Endothelial cell of umbilical vein (primary cell): Measurements from ENCODE around the gene CIP2A. TPM values are rescaled to one million over a fixed set of nuclear protein-coding genes. Genes with fewer than 3 reads are reported as not detected.

Source experiments
- Bru-seq: library from RNA; stranded (reverse); fragments of 400-500 nt; gene quantifications from one replicate; lab custom pipeline; 2021; lab: Mats Ljungman, UMichigan
- BruChase-seq, 2 experiments: library from RNA; stranded (reverse); fragments of 400-500 nt; gene quantifications; one replicate each; lab custom pipeline; 2021; lab: Mats Ljungman, UMichigan
- BruUV-seq: library from RNA; stranded (reverse); fragments of 400-500 nt; replicated peaks from 2 replicates; lab custom pipeline; 2021; lab: Mats Ljungman, UMichigan
- CTCF ChIA-PET: fragments of 300-600, 350-600 bp; sonication (Branson Sonifier 250); formaldehyde crosslinking; loops from one replicate; lab custom pipeline; 2021; ENCODE audit warnings: antibody characterized with exemption, inconsistent platforms; lab: Charles Lee
- POLR2A ChIA-PET: fragments of 300-600, 350-600 bp; sonication (Branson Sonifier 250); formaldehyde crosslinking; loops from one replicate; lab custom pipeline; 2021; ENCODE audit warnings: antibody characterized with exemption, inconsistent platforms; lab: Charles Lee
- DNase-seq: peaks from one replicate; pipeline ENCODE4 v3.0.0-alpha.2; 2011; ENCODE audit warnings: low read depth, low spot score
- FAIRE-seq: peaks from 2 replicates; lab custom pipeline; 2011; peaks lifted over from hg19 to GRCh38; lab: Jason Lieb, UNC
- H2AFZ ChIP-seq: 2 replicates; pipeline ENCODE4 v1.6.0; 2012; ENCODE audit warnings: low read depth, low read length, control low read depth, inconsistent platforms
- H3K27ac ChIP-seq: 2 replicates; pipeline ENCODE4 v1.5.1; 2011; ENCODE audit warnings: low read depth, mild to moderate bottlenecking, control low read depth, low read length, moderate library complexity; ENCODE audit not compliant: insufficient read depth
- H3K27me3 ChIP-seq, 2 experiments: 2 replicates each; pipeline versions ENCODE4 v1.6.0 to v1.6.1; 2011; ENCODE audit warnings: low read length in 2 of 2, mixed read lengths in 1 of 2; ENCODE audit not compliant: control insufficient read depth in 2 of 2, insufficient read depth in 2 of 2
- H3K36me3 ChIP-seq, 2 experiments: 2 replicates in 1 of 2; 3 replicates in 1 of 2; pipeline ENCODE4 v1.5.1; 2011; ENCODE audit warnings: low read length in 2 of 2, mild to moderate bottlenecking in 1 of 2, moderate library complexity in 1 of 2; ENCODE audit not compliant: control insufficient read depth in 2 of 2, insufficient read depth in 2 of 2; ENCODE audit errors: extremely low read depth in 1 of 2
- H3K4me1 ChIP-seq: 3 replicates; pipeline ENCODE4 v1.5.1; 2011; ENCODE audit warnings: mild to moderate bottlenecking, low read length; ENCODE audit not compliant: control insufficient read depth, insufficient read depth; ENCODE audit errors: extremely low read depth
- H3K4me2 ChIP-seq: 2 replicates; pipeline ENCODE4 v1.6.1; 2011; ENCODE audit warnings: low read length, control low read depth, mixed read lengths; ENCODE audit not compliant: insufficient read depth
- H3K4me3 ChIP-seq, 3 experiments: fragments of 200-600 bp in 1 of 3; sonication (generic), shearing (Covaris generic) in 1 of 3; replicated peaks in 1 of 3; 2 replicates each; pipeline ENCODE4 v1.5.1; 2011 to 2016; ENCODE audit warnings: control low read depth in 3 of 3, low read length in 3 of 3, mild to moderate bottlenecking in 2 of 3, inconsistent platforms in 1 of 3, low read depth in 1 of 3, moderate library complexity in 1 of 3; ENCODE audit not compliant: insufficient read depth in 1 of 3
- H3K79me2 ChIP-seq: 2 replicates; pipeline ENCODE4 v1.6.0; 2012; ENCODE audit warnings: low read length, inconsistent platforms; ENCODE audit not compliant: control insufficient read depth, insufficient read depth
- H3K9ac ChIP-seq: replicated peaks from 2 replicates; pipeline ENCODE3; 2011; ENCODE audit warnings: low read length, control low read depth; ENCODE audit not compliant: insufficient read depth; ENCODE audit errors: extremely low read depth
- H3K9me1 ChIP-seq: replicated peaks from 3 replicates; pipeline ENCODE4 v1.6.0; 2011; ENCODE audit warnings: mild to moderate bottlenecking, low read length; ENCODE audit not compliant: control insufficient read depth, insufficient read depth; ENCODE audit errors: extremely low read depth
- H3K9me3 ChIP-seq: replicated peaks from 2 replicates; pipeline ENCODE4 v1.5.1; 2012; ENCODE audit warnings: low read length, inconsistent platforms; ENCODE audit not compliant: control insufficient read depth, insufficient read depth
- H4K20me1 ChIP-seq: replicated peaks from 2 replicates; pipeline ENCODE3; 2011; ENCODE audit warnings: mild to moderate bottlenecking, low read length; ENCODE audit not compliant: control insufficient read depth, insufficient read depth; ENCODE audit errors: extremely low read depth
- EZH2 ChIP-seq: IDR thresholded peaks from 2 replicates; pipeline ENCODE4 v1.6.1; 2012; ENCODE audit warnings: borderline replicate concordance, low read depth, mild to moderate bottlenecking, moderate library complexity, low read length, inconsistent platforms; ENCODE audit not compliant: severe bottlenecking
- FOS ChIP-seq: IDR thresholded peaks from 2 replicates; pipeline ENCODE4 v1.6.1; 2011; ENCODE audit warnings: mild to moderate bottlenecking, low read length, moderate library complexity, borderline replicate concordance; ENCODE audit not compliant: insufficient read depth
- GATA2 ChIP-seq: IDR thresholded peaks from 2 replicates; pipeline ENCODE4 v1.7.0; 2011; ENCODE audit warnings: low read depth, mild to moderate bottlenecking, moderate library complexity, mixed read lengths, low read length; ENCODE audit not compliant: insufficient read length, insufficient read depth
- JUN ChIP-seq: IDR thresholded peaks from 2 replicates; pipeline ENCODE4 v1.6.1; 2011; ENCODE audit warnings: borderline replicate concordance, low read depth; ENCODE audit not compliant: insufficient read length, insufficient read depth
- MYC ChIP-seq: IDR thresholded peaks from one replicate; pipeline ENCODE4 v1.6.1; 2011; ENCODE audit warnings: mild to moderate bottlenecking, low read depth, low read length
- POLR2A ChIP-seq: IDR thresholded peaks from 2 replicates; pipeline ENCODE4 v1.6.1; 2012; ENCODE audit warnings: low read depth, mild to moderate bottlenecking, control low read depth, low read length
- POLR2AphosphoS5 ChIP-seq: IDR thresholded peaks from 2 replicates; pipeline ENCODE4 v1.6.1; 2012; ENCODE audit warnings: low read depth, mild to moderate bottlenecking, control low read depth, low read length, moderate library complexity; ENCODE audit not compliant: insufficient read depth
- dilution Hi-C: fragments of 300-500 bp; cut with MboI; formaldehyde crosslinking; loops from one replicate; pipeline ENCODE4 v1.15.0; 2019; ENCODE audit warnings: low sequenced_read_pairs; ENCODE audit not compliant: extremely low pct_ligation_motif_present
- intact Hi-C: fragments of 100-400 bp; cut with micrococcal nuclease; formaldehyde crosslinking; loops from one replicate; pipeline ENCODE4 v1.10.0; 2022
- long read RNA-seq: library from polyadenylated mRNA; stranded (forward); transcript quantifications from one replicate; pipeline ENCODE4 v2.0.0, GENCODE V29; 2021
- polyA minus RNA-seq, 3 experiments: library from RNA; depleted of rRNA, polyadenylated mRNA; stranded (reverse); fragments of >200 nt; gene quantifications; 1 replicate in 1 of 3; 2 replicates in 2 of 3; pipeline ENCODE4 v1.2.3, GENCODE V29; 2011
- polyA plus RNA-seq, 4 experiments: library from polyadenylated mRNA; depleted of rRNA in 3 of 4; stranded (reverse) in 3 of 4; unstranded in 1 of 4; fragments of >200 nt; gene quantifications; 2 replicates each; pipeline versions ENCODE4 v1.2.1 to v1.2.3, GENCODE V29; 2011 to 2012; ENCODE audit warnings: missing spikeins in 1 of 4
- total RNA-seq: library from RNA; stranded (reverse); gene quantifications from 2 replicates; pipeline ENCODE4 v1.2.3, GENCODE V29; 2021
- TF ChIP-seq, protein P1 (sequence below), 2 donors: IDR thresholded peaks; 1 replicate in 1 of 2; 2 replicates in 1 of 2; pipeline ENCODE4 v1.5.1; 2011; ENCODE audit warnings: low read length in 2 of 2, mild to moderate bottlenecking in 2 of 2, moderate library complexity in 2 of 2, control low read depth in 1 of 2, inconsistent platforms in 1 of 2, low read depth in 1 of 2; ENCODE audit not compliant: insufficient read depth in 1 of 2; ENCODE audit errors: extremely low read depth in 1 of 2
- TF ChIP-seq, protein P2 (sequence below): IDR thresholded peaks from 2 replicates; pipeline ENCODE4 v1.6.1; 2011; ENCODE audit not compliant: insufficient read depth, insufficient read length

The CIP2A gene
- total RNA-seq: 28.7 and 33.7 TPM in 2 replicates
- 6.2 and 9.4 TPM in 2 replicates for polyA plus RNA-seq
- polyA plus RNA-seq (2011; cell fraction: cytosol; rRNA removed): 11.6 and 11.9 TPM in 2 replicates
- 24.6 and 29.6 TPM in 2 replicates for polyA plus RNA-seq (2011; cell fraction: nucleus; rRNA removed)
- 9.1 and 24.1 TPM in 2 replicates for polyA plus RNA-seq (2012)
- polyA minus RNA-seq: 41.9 and 58.0 TPM in 2 replicates
- 13.5 TPM for polyA minus RNA-seq (2011; cell fraction: cytosol; rRNA and poly(A)+ RNA removed)
- 50.3 and 93.8 TPM in 2 replicates for polyA minus RNA-seq (2011; cell fraction: nucleus; rRNA and poly(A)+ RNA removed)
- percentile 89 among the genes with signal in this experiment for Bru-seq, nascent RNA
- BruChase-seq, experiment 1, labeled RNA remaining after a 6-hour chase: percentile 74 among the genes with signal in this experiment
- BruChase-seq, experiment 2, labeled RNA remaining after a 2-hour chase: percentile 77 among the genes with signal in this experiment
- long read RNA-seq, full-length matches to known transcripts: 2 of 11 reads
- long read RNA-seq, partial matches to known transcripts: 4 of 11 reads
- long read RNA-seq, other reads (novel, unspliced or antisense): 5 of 11 reads

DNA sequence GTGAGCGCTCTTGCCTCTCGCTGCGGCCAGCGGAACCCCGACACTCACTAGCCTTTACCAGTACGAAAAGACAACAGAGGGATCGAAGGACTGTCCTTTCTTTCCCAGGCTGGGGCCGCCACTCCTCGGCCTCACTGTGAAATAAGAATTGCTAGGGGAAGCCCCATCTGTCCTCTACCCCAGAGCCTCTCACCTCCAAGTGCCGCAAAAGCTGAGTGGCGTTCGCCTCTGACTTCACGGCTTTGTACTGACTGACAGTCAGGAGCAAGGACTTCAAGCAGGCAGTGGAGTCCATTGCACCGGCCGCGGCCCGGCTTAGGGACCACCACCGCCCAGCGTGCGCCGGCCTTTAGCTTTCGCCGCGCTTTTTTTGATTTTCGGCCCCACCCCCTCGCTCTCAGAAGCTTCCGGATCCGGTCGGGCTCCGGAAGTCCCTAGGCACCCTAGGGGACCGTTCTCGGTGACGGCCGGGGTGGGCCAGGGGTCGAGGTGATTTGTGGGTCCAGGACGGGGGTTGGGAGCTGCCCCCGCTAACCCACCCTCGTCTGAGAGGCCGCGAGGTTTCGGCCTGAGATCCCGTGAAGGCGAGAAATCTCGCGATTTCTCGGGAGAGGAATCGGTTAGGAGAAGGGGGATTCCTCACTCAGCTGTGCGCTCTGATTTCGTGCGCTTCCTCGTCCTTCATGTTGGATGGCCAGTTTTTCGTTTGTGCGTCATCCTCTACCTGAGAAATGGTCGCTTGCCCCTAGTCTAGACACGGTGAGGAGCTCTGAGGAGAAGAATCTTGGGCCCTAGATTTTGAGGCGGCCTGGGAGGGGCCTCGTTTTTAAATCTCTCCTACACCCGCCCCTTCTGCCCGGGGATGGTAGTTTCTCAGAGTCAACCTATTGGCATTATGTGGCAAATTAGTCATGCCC lies at the start of gene CIP2A, which contains the start of gene DZIP3:
Gene CIP2A, minus strand, starts transcription at position 358 of the 917 bp plus-strand sequence. Its CDS starts 63 bp downstream, at position 295.
Gene DZIP3, plus strand, starts transcription at position 642 of the 917 bp plus-strand sequence. CDS start 15,685 bp downstream, outside the sequence.
- ChIA-PET POLR2A (interaction anchor here (0.6 to 1.1 kb wide), 3 partner anchors 11 to 14 kb away, joined by 3 to 6 read pairs (median 3); no protein-coding TSS in a partner anchor), CTCF (interaction anchor here (0.8 to 1.9 kb wide), 8 partner anchors 9 to 545 kb away, joined by 3 to 6 read pairs (median 3); no protein-coding TSS in a partner anchor)
- FAIRE-seq: peak; percentile 76
- Histone ChIP-seq H3K27ac (peak within 1 kb of the TSS; percentile 87), H3K4me2 (peak within 1 kb of the TSS; percentile 95), H3K9me1 (no peaks in the 10 kb centered on the region), H4K20me1 (no peaks in the 10 kb centered on the region), H2AFZ (peak within 1 kb of the TSS; percentile 76), H3K9me3 (no peaks in the 10 kb centered on the region), H3K9ac (peak within 1 kb of the TSS; percentile 89), H3K4me1 (peaks cover 18% of the 10 kb centered on the region), H3K27me3 (no peaks in the 10 kb centered on the region), H3K79me2 (peaks cover 49% of the 10 kb centered on the region), H3K36me3 (peaks cover 0 to 2% of the 10 kb centered on the region in 2 experiments), H3K4me3 (peak within 1 kb of the TSS; percentile 72 to 86 (median 75))
- TSS peak; percentile 88 for BruUV-seq
- peak; percentile 93 for DNase-seq
- dilution Hi-C loops (no loop called here), intact Hi-C loops (loop anchor here (1.0 to 2.0 kb wide), 3 partner anchors 27 to 367 kb away; partner anchors contain the start of gene IFT57)
- TF ChIP-seq EZH2 (no peak), FOS (peak; percentile 27), GATA2 (no peak), JUN (no peak), POLR2A (peak; percentile 76), POLR2AphosphoS5 (peak; percentile 74), MYC (no peak)
- TF ChIP-seq, protein P1, sequence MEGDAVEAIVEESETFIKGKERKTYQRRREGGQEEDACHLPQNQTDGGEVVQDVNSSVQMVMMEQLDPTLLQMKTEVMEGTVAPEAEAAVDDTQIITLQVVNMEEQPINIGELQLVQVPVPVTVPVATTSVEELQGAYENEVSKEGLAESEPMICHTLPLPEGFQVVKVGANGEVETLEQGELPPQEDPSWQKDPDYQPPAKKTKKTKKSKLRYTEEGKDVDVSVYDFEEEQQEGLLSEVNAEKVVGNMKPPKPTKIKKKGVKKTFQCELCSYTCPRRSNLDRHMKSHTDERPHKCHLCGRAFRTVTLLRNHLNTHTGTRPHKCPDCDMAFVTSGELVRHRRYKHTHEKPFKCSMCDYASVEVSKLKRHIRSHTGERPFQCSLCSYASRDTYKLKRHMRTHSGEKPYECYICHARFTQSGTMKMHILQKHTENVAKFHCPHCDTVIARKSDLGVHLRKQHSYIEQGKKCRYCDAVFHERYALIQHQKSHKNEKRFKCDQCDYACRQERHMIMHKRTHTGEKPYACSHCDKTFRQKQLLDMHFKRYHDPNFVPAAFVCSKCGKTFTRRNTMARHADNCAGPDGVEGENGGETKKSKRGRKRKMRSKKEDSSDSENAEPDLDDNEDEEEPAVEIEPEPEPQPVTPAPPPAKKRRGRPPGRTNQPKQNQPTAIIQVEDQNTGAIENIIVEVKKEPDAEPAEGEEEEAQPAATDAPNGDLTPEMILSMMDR (IDR thresholded peaks at IDR 0.05; ENCODE audit: extremely low read depth in 1 of 2, insufficient read depth in 1 of 2, low read depth in 1 of 2, low read length in 2 of 2): no peak
- TF ChIP-seq, protein P2, sequence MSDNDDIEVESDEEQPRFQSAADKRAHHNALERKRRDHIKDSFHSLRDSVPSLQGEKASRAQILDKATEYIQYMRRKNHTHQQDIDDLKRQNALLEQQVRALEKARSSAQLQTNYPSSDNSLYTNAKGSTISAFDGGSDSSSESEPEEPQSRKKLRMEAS: peak; percentile 64
